CD4-positive, alpha-beta T cell treated with Interleukin-15 for 1 hour (primary cell): ENCODE measurements around the gene CACNB1.
"Not testable (repeated sequence)": the region's sequence is repeated elsewhere in the genome, so short reads cannot be mapped to it uniquely, and the experiment has no call there.

Source experiments
- DNase-seq: peaks from one replicate; pipeline ENCODE4 v3.0.0-alpha.2; 2020

CACNB1 gene

DNA sequence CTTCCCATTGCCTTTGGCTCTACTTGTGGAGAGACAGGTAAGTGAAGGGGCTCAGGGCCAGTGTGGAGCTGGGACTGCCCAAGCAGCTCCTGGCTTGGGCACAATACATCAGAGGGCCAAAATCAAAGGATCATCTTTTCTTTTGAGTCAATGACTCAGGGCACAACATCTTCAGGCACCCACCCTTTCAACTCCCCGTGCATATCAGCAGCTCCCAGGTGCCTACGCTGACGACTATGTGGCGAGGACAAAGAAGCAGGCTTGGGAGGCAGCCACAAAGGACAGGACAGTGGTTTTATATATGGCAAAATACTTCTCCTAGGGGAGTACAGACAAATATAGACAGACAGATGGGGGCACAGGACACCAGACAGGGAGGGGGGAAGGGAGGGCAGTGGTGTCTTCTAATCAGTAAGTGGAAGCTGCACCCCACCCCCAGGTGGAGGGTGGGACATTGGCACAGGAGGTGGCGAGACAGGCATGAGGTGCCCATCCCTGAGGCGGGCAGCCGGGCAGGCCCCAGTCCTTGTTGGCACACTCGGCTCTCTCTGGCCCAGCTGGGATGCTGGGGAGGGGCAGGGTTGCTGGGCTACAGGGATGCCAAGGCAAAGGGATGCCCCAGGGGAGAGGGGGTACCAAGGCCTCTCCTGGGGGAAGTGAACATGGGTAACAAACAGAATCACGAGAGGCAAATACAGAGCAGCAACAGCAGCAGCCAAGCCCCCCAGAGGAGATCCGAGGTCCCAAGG, 23.8 kb downstream of the CACNB1 start:
- no peak for DNase-seq

- no peak for DNase-seq
Measured at GRCh38 chr17:39173080-39173479, 24.4 kb downstream of the CACNB1 start.

DNA sequence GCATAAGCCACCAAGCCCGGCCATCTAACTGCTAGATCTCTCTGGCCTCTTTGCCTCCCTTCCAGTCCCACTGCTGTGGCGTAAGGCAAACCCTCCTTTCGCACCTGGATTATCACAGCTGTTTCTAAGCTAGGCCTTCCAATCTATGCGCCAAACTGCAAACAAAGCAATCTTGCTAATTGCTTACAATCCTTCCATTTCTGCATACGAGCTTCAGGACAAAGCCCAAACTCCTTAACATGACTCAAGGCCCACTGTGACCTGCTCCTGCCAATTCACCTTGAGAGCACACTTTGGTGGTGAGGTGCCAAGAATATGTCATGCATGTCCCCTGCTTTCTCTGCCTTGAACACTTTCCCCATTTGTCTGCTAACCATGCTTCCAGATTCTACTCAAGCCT, 25.5 kb downstream of the CACNB1 start:
- no peak for DNase-seq

- DNase-seq = no peak
Measured at GRCh38 chr17:39170558-39170957, 26.9 kb downstream of the CACNB1 start.

DNA sequence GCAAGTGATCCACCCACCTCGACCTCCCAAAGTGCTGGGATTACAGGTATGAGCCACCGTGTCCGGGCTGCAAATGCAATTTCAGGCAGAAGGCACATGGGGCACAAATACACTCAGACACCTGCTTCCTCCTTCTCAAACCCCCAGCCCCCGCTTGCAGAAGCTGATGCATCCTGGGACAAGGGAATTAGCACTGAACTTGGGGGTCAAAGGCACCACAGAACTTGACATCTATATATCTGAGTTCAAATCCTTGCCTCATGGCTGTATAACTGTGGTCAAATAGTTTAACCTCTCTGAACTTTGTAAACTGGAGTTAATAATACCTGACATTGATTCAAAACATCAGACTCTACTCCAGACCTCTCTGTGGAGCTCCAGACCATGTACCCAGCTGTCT, 27.4 kb downstream of the CACNB1 start:
- no peak for DNase-seq

- DNase-seq = no peak
Measured at GRCh38 chr17:39169518-39169917, 28.0 kb downstream of the CACNB1 start.

GRCh38 chr17:39169101-39169500, 28.4 kb downstream of the CACNB1 start:
- DNase-seq = no peak

- DNase-seq = not testable (repeated sequence)
Measured at GRCh38 chr17:39168503-39168902, 29.0 kb downstream of the CACNB1 start.

DNA sequence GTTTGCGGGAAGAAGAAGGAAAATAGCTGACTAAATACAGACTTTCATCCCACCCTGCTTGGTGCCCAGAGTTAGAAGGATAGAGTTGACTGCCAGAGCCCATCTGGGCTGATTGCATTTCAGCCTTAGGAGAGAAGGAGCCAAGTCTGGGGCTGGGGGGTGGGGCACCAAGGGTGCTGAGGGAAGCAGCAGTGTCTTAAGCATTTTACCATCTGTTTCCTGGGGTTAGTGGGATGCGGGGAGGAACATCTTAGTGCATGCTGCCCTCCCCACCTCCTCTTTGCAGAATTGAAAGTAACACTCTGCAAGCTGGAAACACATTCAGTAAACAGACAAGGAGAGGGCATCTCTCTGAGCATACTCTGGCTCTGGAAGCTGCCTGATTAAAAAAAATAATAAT, 30.0 kb downstream of the CACNB1 start:
- no peak for DNase-seq

GRCh38 chr17:39166437-39167335, 30.8 kb downstream of the CACNB1 start:
- no peak for DNase-seq

- DNase-seq = no peak
Measured at GRCh38 chr17:39165841-39166349, 31.6 kb downstream of the CACNB1 start, which contains the start of gene ARL5C. TSS of gene ARL5C (minus strand) at chr17:39166161. CDS start at chr17:39165760, 401 bp downstream.

DNA sequence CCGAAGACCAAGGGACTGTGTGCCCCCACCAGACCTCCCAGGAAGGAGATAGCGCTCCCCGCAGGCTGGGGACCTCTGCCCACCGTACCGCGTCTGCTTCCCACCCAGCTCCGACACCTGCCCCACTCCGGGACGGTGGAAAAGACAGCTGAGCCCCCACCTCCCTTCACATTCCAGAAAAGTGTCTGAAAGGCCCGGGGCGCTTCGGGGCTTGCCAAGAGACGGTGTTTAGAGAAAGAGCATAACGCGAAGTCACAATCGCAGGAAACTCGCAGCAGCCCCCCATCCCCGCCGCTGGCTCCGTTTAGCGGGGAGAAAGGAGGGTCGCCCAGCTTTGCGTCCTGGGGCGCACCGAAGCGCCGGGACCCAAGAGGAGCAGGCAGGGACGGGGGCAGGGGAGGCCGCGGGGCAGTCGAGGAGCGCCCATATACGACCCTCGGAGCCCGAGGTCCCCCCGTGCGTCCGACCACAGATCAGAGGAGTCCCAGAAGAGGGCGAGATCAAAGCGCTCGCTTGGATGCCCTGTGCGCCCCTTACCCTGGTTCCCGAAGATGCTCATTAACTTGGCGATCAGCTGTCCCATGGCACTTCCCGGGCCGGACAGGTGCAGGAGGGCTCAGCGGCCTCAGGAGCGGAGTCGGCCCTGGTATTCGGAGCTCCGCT, 32.2 kb downstream of the CACNB1 start:
- no peak for DNase-seq

- peak; percentile 78 for DNase-seq
Measured at GRCh38 chr17:39164675-39165143, 32.8 kb downstream of the CACNB1 start.

- DNase-seq = no peak
Measured at GRCh38 chr17:39161962-39162361, 35.5 kb downstream of the CACNB1 start.

DNA sequence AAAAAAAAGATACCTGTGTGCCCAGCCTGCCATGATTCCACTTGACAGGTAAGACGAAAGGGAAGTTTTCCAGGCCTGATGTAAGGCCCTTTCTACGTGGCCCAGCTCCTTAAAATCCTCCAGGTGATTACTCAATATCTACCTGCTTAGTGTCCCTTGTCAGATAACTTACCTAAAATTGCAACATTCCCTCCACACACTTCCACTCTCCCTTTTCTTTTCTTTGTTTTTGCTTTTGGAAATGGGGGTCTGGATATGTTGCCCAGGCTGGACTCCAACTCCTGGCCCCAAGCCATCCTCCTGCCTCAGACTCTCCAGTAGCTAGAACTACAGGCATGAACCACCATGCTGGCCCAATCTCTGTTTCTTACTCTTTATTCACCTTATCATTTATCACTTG, 38.8 kb downstream of the CACNB1 start:
- DNase-seq = no peak

- no peak for DNase-seq
Measured at GRCh38 chr17:39156491-39156890, 41.0 kb downstream of the CACNB1 start.

- no peak for DNase-seq
Measured at GRCh38 chr17:39155654-39156053, 41.8 kb downstream of the CACNB1 start.

DNA sequence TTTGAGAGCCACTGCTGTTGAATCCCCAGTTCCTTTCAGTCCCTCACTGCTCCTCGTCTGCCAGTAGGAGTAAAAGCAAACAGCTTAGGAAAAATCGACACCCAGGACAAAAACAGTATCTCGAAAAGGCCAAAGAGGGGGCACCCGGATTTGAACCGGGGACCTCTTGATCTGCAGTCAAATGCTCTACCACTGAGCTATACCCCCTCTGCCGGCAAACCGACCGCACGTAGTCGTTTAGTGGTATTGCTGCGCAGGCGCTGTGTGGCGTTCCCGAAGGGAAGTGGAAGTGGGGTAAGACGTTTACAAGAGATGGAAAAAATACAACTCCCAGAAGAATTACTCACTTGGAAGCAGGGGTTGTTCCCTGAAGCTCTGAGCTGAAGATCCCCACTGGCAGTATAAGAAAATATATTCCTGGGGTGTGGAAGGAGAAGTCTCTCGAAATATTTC, 43.8 kb downstream of the CACNB1 start:
- DNase-seq = peak; percentile 91

DNA sequence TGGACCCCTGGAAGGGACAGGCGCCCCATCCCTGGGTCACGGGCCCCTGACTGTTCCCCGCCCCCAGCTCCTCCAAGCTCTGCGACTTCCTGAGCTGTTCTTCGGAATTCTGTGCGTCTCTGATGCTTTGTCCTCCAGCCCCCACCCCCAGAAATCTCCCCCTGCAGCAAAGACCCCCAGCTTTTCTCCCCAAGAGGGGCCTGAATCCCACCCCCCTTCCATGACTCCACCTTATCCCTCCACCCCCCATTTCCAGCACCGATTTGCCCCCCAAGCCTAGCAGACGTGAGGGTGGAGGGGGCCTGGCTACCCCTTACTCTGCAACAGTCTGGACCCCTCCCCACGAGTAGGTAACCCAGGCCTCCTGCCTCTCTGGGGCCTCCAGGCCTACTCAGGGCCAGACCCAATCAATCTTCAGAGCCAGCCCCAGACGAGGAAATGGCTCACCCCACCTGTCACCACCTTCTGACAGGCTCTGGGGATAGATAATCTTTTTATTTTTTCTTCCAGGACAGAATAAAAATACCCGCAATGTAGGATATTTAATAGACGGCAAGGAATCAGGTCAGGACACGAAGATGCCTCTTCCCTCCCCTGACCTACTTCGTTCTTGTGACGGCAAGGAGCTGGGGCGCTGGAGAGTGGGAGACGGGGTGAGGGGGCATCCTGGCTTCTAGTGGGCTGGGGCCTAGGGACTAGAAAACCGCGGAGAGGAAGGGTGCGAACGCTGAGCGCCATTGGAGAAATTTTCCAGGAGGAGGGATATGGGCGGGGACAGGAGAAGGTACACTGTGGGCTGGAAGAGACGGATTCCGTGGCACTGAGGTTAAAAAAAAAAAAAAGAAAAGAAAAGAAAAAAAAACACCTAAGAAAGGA, 45.3 kb downstream of the CACNB1 start:
- DNase-seq = no peak

- no peak for DNase-seq
Measured at GRCh38 chr17:39151150-39151942, 46.1 kb downstream of the CACNB1 start, which contains the start of gene PLXDC1. TSS of gene PLXDC1 (minus strand) at chr17:39151637. CDS start at chr17:39151437, 200 bp downstream.

DNA sequence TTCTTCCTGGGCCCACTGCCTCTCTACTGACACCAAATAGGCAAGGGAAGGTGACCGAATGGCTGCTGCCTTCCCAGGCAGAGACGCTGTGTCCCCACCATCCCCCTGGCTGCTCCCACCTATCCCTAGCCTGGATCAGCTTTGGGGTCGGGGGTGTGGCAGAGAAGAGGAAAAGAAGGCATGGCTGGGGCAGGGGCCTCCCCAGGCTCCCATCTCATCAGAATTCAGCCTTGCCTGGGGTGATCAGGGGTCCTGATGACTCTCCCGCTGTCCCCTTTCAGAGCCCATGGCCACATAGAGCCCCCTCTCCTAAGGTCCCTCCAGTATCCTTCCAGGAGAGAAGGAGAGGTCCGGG, 46.7 kb downstream of the CACNB1 start:
- no peak for DNase-seq
